Measurements from ENCODE around the gene ABCC10.
A peak's percentile ranks its signal among the peaks of the same experiment; 100 is the strongest.
"Not testable (repeated sequence)": the region's sequence is repeated elsewhere in the genome, so short reads cannot be mapped to it uniquely, and the experiment has no call there.

ABCC10 gene

DNA sequence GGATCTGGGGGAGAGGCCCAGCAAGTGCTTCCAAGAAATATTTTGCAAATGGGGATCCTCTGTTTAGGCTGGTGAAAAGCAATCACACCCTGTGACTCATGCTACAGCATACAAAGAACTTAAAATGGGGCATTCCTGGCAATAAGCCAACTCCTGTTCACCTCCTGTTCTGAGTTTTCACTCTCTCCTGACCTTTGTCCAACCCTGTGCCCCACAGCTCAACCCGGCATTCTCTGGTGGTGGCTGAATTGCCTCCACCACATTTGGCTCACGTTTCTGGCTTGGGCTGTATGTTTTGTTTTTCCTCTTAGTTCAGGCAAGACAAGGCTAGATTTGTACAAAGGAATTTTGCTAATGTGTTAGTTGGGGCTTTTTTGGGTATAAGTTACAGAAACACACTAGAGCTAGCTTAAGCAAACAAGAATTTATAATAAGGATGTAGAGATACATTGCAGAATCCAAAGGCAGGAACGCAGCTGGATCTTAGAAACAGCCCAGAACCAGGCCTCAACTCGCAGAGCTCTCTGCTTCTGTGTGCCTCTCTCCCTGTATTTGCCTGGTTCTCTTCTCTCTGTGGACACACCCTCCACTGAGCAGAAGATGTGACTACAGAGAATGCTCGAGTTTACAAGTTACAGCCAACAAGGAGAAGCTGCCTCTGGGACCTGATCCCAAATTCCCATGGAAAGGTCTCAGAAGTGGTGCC lies 9.4 kb downstream of the ABCC10 start:
- no peak for DNase-seq
- intact Hi-C loops (cut with DNase I) = no loop called here

DNA sequence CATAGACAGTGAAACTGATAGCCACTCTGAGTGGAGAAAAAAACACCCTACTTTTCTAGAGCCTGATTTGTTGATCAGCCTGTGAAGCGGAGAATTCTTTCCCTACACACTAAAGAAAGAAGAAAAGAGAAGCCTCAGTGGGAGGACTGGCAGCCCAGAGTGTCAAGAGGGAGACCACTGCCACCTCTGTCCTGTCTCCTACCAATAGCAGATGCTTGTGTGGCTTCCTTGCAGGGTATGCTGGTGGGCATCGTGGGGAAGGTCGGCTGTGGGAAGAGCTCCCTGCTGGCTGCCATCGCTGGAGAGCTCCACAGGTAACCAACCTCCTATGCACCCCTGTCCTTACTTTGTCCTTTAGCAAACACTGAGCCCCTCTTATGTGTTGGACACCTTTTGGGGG lies 10.4 kb downstream of the ABCC10 start:
- intact Hi-C loops (cut with DNase I) = no loop called here

DNA sequence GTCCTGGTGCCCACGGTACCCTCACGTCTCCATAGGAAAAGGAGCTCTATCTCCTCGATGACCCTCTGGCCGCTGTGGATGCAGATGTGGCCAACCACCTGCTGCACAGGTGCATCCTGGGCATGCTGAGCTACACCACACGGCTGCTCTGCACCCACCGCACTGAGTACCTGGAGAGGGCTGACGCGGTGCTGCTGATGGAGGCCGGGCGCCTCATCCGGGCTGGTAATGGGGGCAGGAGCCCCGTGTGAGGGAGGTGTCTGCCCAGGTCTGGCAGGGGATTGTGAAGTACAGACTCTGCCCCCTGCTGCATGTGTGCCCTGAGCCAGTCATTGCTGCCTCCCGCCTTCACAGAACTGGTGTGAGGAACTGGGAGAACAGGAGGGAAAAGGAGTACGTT lies 15.6 kb downstream of the ABCC10 start:
- intact Hi-C loops (cut with DNase I) = no loop called here
- no peak for DNase-seq

More for the DNA sequence above, 10.4 kb downstream of the ABCC10 start:
- DNase-seq = no peak

DNA sequence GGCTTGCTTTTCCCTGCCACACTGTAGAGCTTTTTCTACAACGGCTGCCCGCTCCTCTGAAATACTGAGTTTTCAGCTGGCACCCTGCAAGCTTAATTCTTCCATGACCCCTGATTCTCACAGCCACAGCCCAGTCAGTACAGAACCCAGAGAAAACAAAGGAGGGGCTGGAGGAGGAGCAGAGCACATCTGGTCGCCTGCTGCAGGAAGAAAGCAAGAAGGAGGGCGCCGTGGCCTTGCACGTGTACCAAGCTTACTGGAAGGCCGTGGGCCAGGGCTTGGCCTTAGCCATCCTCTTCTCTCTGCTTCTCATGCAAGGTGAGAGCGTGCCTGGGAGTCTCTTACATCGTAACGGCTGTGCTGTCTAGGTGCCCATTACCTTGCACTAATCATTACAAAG lies 16.7 kb downstream of the ABCC10 start:
- intact Hi-C loops (cut with DNase I) = no loop called here
- DNase-seq = no peak

DNA sequence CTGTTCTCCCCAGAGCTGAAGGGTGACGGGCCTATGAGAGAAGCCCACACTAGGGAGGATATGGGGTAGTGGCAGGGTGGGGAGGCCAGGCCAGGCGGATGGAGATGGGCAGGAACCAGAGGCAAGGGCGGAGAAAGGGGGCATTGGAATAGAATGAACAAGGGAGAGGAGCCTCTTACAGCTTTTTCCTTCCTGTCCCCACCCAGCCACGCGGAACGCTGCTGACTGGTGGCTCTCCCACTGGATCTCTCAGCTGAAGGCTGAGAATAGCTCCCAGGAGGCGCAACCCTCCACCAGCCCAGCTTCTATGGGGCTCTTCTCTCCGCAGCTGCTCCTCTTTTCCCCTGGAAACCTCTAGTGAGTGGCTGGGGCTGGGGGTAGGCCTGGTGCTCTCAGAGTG lies 17.2 kb downstream of the ABCC10 start:
- DNase-seq = peak in 39 of 42 donors; percentile 27 to 84 (median 56)
- intact Hi-C loops (cut with DNase I) = no loop called here

DNA sequence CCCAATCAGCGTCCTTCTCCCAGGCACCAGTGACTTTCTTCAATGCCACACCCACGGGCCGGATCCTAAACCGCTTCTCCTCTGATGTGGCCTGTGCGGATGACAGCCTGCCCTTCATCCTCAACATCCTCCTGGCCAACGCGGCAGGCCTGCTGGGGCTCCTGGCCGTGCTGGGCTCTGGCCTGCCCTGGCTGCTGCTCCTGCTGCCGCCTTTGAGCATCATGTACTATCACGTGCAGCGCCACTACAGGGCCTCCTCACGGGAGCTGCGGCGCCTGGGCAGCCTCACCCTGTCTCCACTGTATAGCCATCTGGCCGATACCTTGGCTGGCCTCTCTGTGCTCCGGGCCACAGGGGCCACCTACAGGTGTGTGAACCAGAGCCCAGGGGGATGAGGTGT lies 18.2 kb downstream of the ABCC10 start:
- intact Hi-C loops (cut with DNase I) = no loop called here

DNA sequence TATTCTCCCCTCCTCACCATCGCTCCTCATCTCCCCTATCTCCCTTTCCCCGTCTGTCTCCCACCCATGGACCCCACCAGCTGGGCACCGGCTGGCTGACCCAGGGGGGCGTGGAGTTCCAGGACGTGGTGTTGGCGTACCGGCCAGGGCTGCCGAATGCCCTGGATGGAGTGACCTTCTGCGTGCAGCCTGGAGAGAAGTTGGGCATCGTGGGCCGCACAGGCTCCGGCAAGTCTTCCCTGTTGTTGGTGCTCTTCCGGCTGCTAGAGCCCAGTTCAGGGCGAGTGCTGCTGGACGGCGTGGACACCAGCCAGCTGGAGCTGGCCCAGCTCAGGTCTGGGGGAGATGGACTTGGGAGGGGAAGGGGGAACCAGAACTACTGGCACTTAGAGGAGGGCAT lies 20.3 kb downstream of the ABCC10 start:
- intact Hi-C loops (cut with DNase I) = no loop called here
- no peak for DNase-seq

More for the DNA sequence above, 18.2 kb downstream of the ABCC10 start:
- no peak for DNase-seq

DNA sequence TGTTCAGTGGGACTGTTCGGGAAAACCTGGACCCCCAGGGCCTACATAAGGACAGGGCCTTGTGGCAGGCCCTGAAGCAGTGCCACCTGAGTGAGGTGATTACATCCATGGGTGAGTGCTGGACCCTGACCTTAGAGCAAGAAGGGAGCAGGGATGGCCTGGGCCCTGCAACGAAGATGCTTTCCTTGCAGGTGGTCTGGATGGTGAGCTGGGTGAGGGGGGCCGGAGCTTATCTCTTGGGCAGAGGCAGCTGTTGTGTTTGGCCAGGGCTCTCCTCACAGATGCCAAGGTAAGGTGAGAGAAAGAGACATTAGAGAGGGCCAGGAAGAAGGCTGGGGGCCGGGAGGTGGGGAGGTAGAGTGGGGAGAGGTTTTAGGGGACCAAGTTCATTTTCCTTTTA lies 21.6 kb downstream of the ABCC10 start:
- intact Hi-C loops (cut with DNase I) = no loop called here
- DNase-seq = no peak

DNA sequence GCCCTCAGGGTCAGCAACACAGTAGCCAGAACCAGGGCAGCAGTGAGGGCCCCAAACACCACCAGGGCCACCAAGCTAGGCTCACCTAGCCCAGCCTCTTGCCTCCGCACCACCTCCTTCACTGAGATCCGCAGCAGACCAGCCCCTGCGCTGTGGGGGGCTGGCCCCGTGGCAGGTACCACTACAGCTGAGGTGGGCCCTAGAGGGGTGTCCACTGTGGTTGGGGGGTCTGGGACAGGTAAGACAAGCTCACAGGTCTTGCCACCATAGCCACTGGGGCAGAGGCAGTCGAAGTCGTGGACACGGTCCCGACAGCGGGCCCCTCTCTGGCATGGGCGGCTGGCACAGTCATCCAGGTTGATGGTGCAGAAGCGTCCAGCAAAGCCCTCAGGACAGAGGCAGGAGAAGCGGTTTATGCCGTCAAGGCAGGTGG lies 23.4 kb downstream of the ABCC10 start:
- DNase-seq = no peak
- intact Hi-C loops (cut with DNase I) = no loop called here

DNA sequence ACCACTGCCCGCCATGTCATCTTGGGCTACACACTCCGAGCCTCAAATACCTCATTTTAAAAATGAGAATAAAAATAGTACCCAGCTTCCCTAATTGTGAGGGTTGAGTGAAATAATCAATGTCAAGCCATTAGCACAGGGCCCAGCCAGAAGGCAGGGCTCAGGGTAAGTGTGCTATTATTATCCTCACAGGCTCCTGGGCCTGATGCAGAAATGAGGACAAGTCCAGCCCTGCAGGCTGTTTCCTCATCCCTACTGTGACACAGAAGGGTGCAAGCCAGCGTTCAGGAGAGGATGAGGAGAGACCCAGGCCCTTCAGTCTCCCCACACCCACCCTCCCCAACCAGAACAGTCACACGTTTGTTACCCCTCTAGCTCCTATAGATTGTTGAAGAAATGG lies 24.0 kb downstream of the ABCC10 start:
- intact Hi-C loops (cut with DNase I) = no loop called here
- no peak for DNase-seq

DNA sequence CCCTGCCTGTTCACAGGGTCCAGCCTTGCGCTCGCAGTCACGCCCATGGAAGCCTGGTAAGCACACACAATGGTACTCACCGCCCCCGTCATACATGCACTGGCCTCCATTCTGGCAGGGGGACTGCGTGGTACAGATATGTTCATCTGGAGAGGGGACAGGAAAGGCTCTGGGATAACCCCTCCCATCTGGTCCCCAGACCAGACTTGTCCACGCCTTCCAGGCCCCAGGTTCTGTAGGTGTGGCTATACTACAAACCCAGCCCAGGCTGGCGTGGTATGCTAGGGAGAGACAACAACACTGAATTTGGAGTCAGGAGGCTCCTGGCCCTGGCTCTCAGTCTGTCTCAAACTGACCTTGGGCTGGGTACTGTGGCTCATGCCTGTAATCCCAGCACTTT lies 24.6 kb downstream of the ABCC10 start:
- intact Hi-C loops (cut with DNase I) = no loop called here
- DNase-seq = no peak

DNA sequence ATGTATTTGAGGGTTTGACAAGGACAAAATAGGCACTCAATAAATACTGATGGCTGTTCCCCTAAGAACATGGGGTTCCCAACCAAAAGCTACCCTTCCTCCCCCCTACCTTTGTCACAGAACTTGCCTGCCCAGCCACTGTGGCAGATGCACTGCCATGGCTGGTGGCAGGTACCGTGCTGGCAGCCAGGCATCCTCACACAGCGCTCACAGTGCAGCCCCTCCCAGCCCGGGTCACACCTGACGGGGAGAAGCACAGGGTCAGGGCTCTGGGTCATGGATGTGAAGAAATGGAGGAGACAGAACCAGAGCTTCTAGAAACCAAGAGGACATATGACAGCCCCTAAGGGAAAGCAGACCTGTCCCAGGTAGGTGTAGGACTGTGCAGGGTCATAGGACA lies 25.6 kb downstream of the ABCC10 start:
- intact Hi-C loops (cut with DNase I) = no loop called here
- no peak for DNase-seq

DNA sequence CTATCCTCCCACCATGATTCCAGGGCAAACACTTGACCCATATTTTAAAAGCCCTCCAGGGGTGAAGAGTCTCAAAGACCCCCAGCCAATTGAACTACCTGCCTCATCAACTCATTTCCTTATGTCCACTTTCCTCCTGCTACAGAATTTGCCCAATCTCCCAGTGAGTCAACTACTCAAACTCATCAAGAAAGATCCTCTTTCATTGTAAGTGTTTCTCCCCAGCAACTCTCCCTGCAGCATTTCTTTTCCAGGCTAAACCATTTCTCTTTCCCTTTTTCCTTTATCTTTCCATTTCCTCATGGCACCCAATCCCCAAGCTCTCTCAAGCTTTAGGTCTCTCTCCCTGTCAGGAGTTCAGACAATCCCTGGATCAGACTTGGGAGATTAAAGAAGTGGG lies 26.5 kb downstream of the ABCC10 start:
- no peak for DNase-seq
- intact Hi-C loops (cut with DNase I) = loop anchor here (2.0 kb wide), 2 partner anchors 43 to 53 kb away; no protein-coding TSS in a partner anchor

DNA sequence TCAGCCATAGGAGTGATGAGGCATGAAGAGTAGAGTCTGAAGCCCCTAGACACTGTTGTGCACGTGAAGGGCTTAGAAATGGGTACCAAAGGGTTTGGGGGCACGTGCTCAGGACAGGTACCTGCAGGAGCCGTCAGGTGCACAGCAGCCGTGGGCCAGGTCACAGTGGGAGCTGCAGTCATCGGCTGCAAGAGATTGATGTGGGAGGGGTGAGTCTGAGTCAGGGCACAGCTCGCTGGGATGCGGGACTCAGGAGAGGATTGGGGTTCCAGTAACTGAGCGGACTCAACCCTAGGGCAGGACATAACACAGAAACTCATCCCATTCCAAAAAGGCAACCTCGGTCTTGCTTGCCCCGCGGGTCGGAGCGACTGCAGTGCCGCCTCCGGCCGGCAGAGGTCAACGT lies 27.0 kb downstream of the ABCC10 start:
- intact Hi-C loops (cut with DNase I) = loop anchor here (2.0 kb wide), 2 partner anchors 43 to 53 kb away; no protein-coding TSS in a partner anchor
- peak in 8 of 42 donors; percentile 80 to 92 (median 87) for DNase-seq

DNA sequence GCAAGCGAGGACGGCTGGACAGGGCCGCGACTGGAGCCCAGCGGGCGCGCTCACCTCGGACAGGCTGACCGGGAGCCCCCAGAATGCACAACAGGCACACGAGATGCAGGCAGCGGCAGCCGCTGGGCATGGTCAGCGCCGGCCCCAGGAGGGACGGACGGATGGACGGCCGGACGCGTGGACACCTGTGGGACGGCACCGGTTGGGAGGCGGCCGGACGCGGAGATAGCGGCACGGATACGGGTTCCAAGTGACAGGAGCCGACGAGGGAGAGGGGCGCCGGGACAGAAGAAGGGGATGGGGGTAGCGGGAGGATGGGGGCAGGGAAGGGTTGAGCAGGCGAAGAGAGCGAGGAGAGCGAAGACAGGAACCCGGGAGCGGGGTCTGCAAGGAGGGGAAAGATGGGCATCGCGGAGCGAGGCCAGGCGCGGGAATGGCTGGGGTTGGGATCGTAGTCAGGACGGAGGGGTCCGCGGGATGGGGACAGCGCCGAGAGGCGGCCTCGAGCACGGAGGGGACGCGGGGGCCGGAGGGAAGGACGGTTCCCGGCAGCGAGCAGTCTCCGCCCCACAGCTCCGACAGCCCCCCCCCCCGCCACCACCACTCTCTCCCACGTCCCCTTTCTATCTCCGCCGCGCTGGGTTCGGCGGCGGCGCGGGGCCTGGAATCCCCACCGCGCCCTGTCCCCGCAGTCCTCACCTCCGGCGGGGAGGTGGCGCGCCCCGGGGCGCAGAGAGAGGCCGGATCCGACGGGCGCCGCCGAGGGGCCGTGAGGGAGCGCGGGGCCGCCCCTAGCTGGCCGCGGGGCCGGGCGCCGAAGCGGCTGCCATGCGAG lies 27.6 kb downstream of the ABCC10 start:
- peak in 41 of 42 donors; percentile 13 to 96 (median 88) for DNase-seq
- intact Hi-C loops (cut with DNase I) = loop anchor here (2.0 kb wide), 2 partner anchors 42 to 52 kb away; no protein-coding TSS in a partner anchor

DNA sequence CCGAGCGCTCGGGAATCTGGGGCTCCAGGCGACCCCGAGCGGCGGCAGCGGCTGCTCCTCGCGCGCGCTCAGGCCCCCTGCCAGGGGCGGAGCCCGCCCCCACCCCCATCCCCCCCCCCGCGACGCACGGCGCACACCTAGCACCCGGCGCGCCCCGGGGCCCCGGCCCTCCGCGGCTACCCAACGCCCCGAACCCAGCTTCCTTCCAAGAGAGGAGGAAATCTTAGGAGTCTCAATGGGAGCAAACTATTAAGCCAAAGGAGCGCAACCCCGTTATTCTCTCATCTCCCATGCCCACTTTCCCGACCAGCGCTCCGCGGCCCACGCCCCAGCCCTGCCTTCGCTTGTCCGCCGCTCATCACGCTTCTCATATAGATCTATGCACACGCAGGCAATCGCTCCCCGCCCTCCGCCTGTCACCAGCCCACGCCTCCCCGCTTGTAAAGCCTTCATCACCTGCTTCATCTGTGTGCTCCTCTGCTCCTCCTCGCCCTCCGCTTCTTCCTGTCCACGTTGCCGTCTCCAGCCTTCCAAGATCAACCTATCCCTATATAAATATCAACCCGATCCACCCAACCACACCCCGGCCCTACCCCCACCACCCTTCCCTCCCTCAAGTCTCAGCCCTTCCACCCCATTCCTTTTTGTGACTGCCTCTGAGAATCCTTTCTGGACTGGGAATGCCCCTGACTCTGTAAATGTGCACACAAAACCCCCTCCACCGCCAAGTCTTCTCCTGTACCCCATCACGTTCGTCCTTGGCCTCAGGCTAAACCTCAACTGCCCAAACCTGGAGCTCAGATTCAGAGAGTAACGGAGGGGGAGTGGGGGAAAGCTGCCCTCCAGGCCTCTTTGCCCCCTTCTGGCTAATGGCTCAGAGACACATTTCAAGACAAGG lies 28.4 kb downstream of the ABCC10 start, which contains the start of gene DLK2:
Gene DLK2 (minus strand): TSS at position 18 of the 898 bp plus-strand sequence. CDS start 723 bp downstream, outside the sequence.
- intact Hi-C loops (cut with DNase I) = loop anchor here (2.0 kb wide), 2 partner anchors 41 to 51 kb away; no protein-coding TSS in a partner anchor
- DNase-seq = peak; percentile 18 to 86 (median 66)

DNA sequence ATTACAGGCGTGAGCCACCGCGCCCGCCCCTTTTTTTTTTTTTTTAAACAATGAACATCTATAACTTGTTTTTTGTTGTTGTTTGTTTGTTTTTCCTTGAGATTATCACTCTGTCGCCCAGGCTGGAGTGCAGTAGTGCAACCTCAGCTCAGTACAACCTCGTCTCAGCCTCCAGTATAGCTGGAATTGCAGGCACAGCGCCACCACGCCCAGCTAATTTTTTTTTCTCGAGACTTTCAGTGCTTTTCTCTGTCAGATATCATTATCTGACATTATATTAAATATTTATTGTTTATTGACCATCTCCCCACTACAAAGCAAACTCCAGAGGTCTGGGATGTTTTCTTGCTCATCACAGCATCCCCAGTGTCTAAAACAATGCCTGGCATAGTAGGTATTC lies 30.3 kb downstream of the ABCC10 start:
- DNase-seq = peak in 11 of 42 donors; percentile 20 to 63 (median 40)
- intact Hi-C loops (cut with DNase I) = no loop called here

DNA sequence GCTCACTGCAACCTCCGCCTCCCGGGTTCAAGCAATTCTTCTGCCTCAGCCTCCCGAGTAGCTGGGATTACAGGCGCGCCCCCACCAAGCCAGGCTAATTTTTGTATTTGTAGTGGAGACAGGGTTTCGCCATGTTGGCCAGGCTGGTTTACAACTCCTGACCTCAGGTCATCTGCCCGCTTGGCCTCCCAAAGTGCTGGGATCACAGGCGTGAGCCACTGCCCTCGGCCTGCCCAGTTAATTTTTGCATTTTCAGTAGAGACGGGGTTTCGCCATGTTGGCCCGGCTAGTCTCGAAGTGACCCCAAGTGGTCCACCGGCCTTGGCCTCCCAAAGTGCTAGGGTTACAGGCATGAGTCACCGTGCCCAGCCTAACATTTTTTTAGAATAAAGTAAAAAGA lies 30.8 kb downstream of the ABCC10 start:
- intact Hi-C loops (cut with DNase I); DNase-seq: not testable (repeated sequence)

DNA sequence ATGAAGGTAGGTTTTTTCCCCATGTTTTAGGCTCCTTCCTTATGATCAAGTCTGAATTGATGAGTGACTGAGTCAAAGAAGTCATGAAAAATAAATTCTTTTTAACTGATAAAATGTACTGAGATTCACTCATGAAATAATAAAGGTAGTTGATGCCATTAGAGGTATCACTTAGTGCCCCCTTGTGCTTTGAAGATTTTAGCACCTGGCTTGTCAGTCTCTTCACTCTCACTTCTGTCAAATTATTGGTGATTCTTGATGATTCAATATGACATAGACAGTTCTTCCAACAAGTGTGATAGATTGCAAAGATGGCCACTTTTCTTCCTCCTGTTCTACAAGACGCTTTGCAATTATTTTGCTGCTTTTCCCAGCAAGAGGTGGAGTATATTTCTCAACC lies 32.2 kb downstream of the ABCC10 start:
- intact Hi-C loops (cut with DNase I) = no loop called here

More for the DNA sequence above, 32.2 kb downstream of the ABCC10 start:
- DNase-seq = no peak
